Measurements from ENCODE around the gene GPC6.

The GPC6 gene

GRCh38 chr13:93726173-93726957 is 499.8 kb downstream of the GPC6 start:
- in situ Hi-C loops (cut with HindIII; ENCODE audit: low sequenced_read_pairs), result no loop called here

DNA sequence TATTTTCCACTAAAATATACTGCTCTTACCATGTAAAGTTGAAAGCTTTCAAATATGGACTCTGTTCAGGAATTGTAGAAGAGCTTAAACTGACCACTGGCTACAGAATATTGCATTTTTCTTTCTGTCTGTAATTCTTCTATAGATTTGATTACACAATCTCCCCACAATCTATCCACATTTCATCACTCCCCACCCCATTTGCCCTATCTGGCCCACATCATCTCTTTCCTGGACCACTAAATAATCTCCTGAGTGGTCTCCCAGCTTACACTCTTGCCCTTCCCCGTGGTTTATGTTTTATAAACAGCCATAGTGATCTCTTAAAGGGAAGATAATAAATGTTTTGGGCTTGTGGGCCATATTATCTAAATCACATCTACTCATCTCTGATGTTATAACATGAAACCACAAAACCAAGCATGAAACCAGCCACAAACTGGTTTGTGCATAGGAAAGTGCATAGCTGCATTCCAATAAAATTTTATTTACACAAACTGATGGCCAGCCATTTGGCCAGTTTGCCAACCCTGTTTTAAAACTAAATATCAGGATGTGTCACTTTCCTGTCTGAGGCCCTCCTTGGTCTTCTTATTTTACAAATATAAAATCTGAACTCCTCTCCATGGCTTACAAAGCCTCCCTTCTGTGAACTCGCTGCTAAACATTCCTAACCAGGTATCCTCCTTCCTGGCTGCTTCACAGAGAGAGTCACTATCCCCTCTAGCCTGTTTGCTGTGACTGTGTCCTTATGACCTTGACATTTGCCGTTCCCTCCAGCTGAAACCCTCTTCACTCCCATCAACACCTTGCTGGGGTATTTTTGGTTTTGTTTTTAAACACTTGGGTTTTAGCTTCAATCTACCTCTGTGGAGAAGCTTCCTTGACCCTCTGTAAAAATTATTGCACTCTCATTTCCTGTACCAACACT is 500.9 kb downstream of the GPC6 start:
- in situ Hi-C loops (cut with HindIII; ENCODE audit: low sequenced_read_pairs), result no loop called here

DNA sequence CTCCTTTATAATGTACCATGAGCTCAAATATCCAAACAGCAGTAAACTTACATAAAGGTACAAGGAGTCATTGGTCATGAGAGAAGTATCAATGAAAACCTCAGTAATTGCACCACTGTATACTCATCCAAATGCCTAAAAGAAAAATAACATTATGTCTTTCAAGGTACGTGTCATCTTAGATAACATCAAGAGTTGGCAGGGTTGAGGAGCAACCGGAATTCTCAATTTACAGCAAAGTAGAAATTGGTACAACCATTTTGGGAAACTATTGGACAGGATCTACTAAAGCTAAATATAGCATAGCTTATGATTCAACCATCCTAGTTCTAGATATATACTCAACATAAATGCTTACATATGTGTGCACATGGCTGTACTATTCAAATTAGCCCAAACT is 502.8 kb downstream of the GPC6 start:
- in situ Hi-C loops (cut with HindIII; ENCODE audit: low sequenced_read_pairs), result no loop called here

DNA sequence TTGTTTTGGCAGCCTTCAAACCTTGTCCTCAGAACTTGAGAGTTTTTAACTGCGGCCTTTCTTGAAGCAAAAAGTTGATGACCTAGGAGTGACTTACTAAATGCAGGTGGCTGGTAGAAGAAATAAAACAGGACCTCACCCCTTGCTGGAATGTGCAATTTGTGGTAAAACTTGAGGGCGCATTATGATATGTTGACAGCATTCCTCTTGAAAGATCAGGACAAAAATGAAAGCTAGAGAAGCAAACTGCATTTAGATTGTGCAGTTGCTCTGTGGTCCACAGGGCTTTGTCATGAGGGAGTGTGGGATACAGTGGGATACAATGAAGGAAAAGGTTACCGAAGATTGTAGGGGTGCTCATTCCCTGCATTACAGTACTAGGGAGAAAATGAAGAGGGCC is 504.2 kb downstream of the GPC6 start:
- in situ Hi-C loops (cut with HindIII; ENCODE audit: low sequenced_read_pairs), result no loop called here

GRCh38 chr13:93732186-93732585 is 505.6 kb downstream of the GPC6 start:
- in situ Hi-C loops (cut with HindIII; ENCODE audit: low sequenced_read_pairs), result no loop called here

DNA sequence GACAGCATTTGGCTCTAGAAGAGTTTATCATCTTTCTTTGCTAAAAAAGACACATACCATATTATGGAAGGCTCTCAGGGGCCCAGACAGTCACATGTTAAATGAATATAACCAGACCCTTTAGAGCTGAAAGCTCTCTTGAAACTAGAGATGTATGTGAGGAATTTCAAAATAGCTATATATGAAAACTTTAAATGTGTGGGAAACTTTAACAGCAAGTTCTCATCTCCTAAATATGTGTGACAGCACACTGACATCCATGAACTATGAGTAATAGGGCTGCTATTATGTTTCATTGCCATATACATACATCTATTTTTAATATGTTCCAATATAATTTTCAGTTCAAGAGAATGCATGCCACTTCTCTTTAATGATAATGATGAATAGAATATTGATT is 509.5 kb downstream of the GPC6 start:
- in situ Hi-C loops (cut with HindIII; ENCODE audit: low sequenced_read_pairs), result no loop called here

- in situ Hi-C loops (cut with HindIII; ENCODE audit: low sequenced_read_pairs), result no loop called here
Measured at GRCh38 chr13:93736909-93737308, 510.3 kb downstream of the GPC6 start.

DNA sequence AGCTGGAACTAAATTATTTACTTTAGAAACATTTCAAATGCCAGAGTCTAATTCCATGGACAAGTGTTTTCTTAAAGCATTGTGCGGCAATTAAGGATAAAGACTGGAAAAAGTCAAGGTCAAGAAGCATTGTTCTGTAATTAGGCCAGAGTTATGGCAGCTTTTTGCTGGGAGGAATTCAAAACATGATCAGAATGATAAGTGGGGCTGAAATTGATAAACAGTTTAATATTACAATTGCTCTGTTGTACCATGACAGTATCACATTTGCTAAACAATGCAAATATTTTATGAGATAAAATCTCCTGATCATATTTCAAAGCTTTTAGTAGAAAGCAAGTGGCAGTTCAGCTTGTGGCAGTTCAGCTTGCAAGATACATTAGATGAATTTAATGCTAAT is 513.7 kb downstream of the GPC6 start:
- in situ Hi-C loops (cut with HindIII; ENCODE audit: low sequenced_read_pairs), result no loop called here

- in situ Hi-C loops (cut with HindIII; ENCODE audit: low sequenced_read_pairs), result no loop called here
Measured at GRCh38 chr13:93744033-93744432, 517.4 kb downstream of the GPC6 start.

DNA sequence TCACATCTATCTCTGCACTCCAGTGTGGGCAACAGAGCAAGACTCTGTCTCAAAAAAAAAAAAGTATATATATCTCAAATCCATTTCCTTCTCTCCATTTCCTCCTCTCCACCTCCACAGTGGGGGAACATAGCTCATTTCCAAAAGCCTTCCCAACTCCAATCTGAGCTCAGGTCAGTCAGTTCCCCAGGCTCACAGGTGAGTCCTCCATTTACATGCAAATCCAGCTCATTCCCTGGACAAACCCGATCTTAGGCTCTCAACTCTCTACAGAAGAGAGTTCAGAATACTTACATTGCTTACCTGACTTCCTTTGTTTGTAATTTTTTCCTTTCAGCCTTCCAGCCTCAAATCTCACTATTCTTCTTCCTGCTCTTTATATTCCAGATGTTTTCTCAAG is 518.3 kb downstream of the GPC6 start:
- in situ Hi-C loops (cut with HindIII; ENCODE audit: low sequenced_read_pairs), result no loop called here

DNA sequence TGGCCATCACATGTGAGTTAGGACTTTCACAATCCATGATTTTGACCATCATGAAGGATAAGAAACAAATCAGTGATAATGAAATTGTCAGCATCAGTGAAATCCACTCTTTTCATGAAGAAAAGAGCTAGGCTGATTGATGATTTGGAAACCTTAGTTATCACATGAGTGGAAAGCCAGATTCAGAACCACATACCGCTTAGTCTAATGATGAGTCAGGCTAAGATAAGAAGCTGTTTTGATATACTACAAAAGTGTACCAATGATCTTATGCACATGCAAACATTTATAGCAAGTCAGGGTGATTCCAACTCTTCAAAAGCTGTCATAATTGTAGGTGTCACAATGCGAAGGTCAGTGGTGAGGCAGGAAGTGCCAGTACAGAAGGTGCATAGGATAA is 519.3 kb downstream of the GPC6 start:
- in situ Hi-C loops (cut with HindIII; ENCODE audit: low sequenced_read_pairs), result no loop called here

GRCh38 chr13:93746589-93746988 is 520.0 kb downstream of the GPC6 start:
- in situ Hi-C loops (cut with HindIII; ENCODE audit: low sequenced_read_pairs), result no loop called here

- in situ Hi-C loops (cut with HindIII; ENCODE audit: low sequenced_read_pairs), result no loop called here
Measured at GRCh38 chr13:93750676-93751075, 524.1 kb downstream of the GPC6 start.

- in situ Hi-C loops (cut with HindIII; ENCODE audit: low sequenced_read_pairs), result no loop called here
Measured at GRCh38 chr13:93751117-93751516, 524.5 kb downstream of the GPC6 start.

DNA sequence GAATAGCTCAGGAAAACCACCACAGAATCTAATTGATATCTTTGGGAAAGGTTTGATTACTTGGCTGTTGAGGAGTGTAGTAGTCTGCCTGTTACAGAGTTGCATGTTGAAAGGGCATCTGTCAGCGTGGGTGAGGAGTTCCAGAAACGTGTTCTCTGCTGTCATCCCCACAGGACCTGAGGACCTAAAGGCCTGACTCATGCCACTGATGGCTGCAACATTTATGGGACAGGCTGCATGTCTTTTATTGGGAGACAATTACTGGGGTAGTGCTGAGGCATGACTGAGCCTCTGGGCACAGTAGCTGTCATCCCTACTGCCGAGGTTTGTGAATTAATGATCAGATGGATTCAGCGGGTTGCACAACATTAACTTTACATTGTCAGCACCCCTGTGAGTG is 525.9 kb downstream of the GPC6 start:
- in situ Hi-C loops (cut with HindIII; ENCODE audit: low sequenced_read_pairs), result no loop called here

- in situ Hi-C loops (cut with HindIII; ENCODE audit: low sequenced_read_pairs), result no loop called here
Measured at GRCh38 chr13:93753639-93754038, 527.0 kb downstream of the GPC6 start.

GRCh38 chr13:93755341-93755740 is 528.7 kb downstream of the GPC6 start:
- in situ Hi-C loops (cut with HindIII; ENCODE audit: low sequenced_read_pairs), result no loop called here

GRCh38 chr13:93758575-93758974 is 532.0 kb downstream of the GPC6 start:
- in situ Hi-C loops (cut with HindIII; ENCODE audit: low sequenced_read_pairs), result no loop called here

DNA sequence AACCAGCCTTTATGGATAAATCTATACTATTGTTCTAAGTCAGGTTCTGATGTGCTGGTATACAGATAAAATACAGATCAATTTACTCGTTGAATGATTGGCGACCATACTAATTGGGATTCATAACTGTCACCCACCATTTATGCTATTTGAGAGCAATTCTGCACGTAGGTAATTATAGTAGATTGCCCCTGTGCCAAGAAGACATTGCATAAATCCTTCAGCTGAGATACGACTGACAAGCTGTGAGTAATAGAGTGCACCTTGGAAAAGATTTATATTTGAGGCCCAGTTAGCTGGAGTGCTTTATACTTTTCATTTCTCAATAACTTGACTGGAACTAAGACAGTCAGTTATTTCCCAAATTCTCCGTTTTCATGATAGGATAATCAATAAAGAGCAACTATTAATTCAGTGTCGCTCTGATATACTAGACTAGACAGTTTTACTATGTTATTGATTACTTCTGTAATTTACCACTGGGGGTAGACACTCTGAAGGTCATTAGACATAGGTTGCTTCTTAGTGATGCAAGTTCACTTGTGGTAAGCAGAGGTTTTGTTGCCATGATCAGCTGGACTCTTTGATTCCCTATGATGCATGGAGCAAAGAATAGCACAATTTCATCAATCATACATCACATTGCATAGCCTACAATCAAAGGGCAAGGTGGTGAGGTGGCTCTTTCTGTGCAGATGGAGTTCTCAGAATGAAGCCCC is 536.3 kb downstream of the GPC6 start:
- in situ Hi-C loops (cut with HindIII; ENCODE audit: low sequenced_read_pairs), result no loop called here

DNA sequence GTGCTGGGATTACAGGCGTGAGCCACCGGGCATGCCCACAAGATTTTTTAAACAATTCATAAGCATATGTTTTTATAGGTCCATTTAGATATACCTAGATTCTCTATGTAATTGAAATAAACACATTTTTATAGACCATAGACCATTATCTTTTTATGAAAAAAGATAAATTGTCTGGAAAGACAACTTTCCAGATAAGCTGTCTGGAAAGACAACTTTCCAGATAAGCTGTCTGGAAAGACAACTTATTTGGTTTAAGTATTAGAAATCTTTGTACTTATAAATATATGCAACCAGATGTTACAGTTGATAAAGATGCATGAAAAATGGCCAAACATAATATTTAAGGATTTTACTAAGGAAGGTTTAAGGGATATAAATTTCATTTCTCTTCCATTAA is 538.5 kb downstream of the GPC6 start:
- in situ Hi-C loops (cut with HindIII; ENCODE audit: low sequenced_read_pairs), result no loop called here

DNA sequence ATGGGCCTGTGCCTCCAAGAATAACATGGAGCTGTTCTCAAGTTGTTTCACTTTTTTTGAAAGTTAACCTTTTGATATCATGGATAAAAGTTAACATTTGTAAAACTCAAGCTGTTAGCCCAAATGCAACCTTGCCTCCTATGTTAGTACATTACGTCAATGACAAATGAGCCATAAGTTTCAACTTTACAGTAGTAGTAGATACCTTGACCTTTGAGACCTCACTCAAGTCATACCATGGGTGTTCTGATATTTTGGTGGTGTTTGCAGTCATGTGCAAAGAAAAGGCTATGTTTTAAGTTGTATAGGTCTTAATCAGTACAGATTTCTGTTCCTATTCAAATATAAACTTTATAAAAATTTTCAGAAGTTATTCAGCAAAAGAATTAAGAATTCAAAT is 539.2 kb downstream of the GPC6 start:
- in situ Hi-C loops (cut with HindIII; ENCODE audit: low sequenced_read_pairs), result no loop called here
